ENCODE measurements around the gene MAL. TPM values are rescaled to one million over a fixed set of nuclear protein-coding genes. Genes with fewer than 3 reads are reported as not detected.

Gene MAL
- total RNA-seq, 1 donor from 2014 or later: 272 TPM

GRCh38 chr2:94990956-94991355 lies 34.6 kb upstream of the MAL start:
- intact Hi-C loops (cut with micrococcal nuclease): no loop called here
- Mint-ChIP-seq H3K27ac (no peak overlapping the region), H3K4me3 (no peak overlapping the region), H3K36me3 (ENCODE audit: low read depth) (no peaks in the 10 kb centered on the region), H3K27me3 (ENCODE audit: insufficient read depth) (peaks cover 8% of the 10 kb centered on the region), H3K4me1 (ENCODE audit: low read depth) (no peaks in the 10 kb centered on the region), H3K9me3 (no peaks in the 10 kb centered on the region)
- DNase-seq (ENCODE audit: low spot score): no peak

- Mint-ChIP-seq H3K27ac (no peak overlapping the region), H3K27me3 (ENCODE audit: insufficient read depth) (peaks cover 14% of the 10 kb centered on the region), H3K36me3 (ENCODE audit: low read depth) (no peaks in the 10 kb centered on the region), H3K9me3 (no peaks in the 10 kb centered on the region), H3K4me1 (ENCODE audit: low read depth) (no peaks in the 10 kb centered on the region), H3K4me3 (no peak overlapping the region)
- no peak for DNase-seq (ENCODE audit: low spot score)
- intact Hi-C loops (cut with micrococcal nuclease): no loop called here
These were observed 33.1 kb upstream of the MAL start for GRCh38 chr2:94992360-94992759.

GRCh38 chr2:94993176-94994062 lies 32.1 kb upstream of the MAL start:
- H3K27me3 Mint-ChIP-seq (ENCODE audit: insufficient read depth): peaks cover 19% of the 10 kb centered on the region
- no peak overlapping the region for H3K27ac Mint-ChIP-seq
- H3K9me3 Mint-ChIP-seq: no peaks in the 10 kb centered on the region
- H3K36me3 Mint-ChIP-seq (ENCODE audit: low read depth): no peaks in the 10 kb centered on the region
- H3K4me3 Mint-ChIP-seq: no peak overlapping the region
- no peaks in the 10 kb centered on the region for H3K4me1 Mint-ChIP-seq (ENCODE audit: low read depth)
- DNase-seq (ENCODE audit: low spot score): no peak
- intact Hi-C loops (cut with micrococcal nuclease): no loop called here

- H3K9me3 Mint-ChIP-seq: no peaks in the 10 kb centered on the region
- intact Hi-C loops (cut with micrococcal nuclease): no loop called here
- no peak overlapping the region for H3K27ac Mint-ChIP-seq
- no peak overlapping the region for H3K4me3 Mint-ChIP-seq
- H3K4me1 Mint-ChIP-seq (ENCODE audit: low read depth): no peaks in the 10 kb centered on the region
- DNase-seq (ENCODE audit: low spot score): no peak
- no peaks in the 10 kb centered on the region for H3K36me3 Mint-ChIP-seq (ENCODE audit: low read depth)
- peaks cover 22% of the 10 kb centered on the region for H3K27me3 Mint-ChIP-seq (ENCODE audit: insufficient read depth)
These were observed 31.2 kb upstream of the MAL start for GRCh38 chr2:94994063-94994913.

GRCh38 chr2:94994914-94995552 lies 30.5 kb upstream of the MAL start:
- DNase-seq (ENCODE audit: low spot score): no peak
- Mint-ChIP-seq H3K9me3 (no peaks in the 10 kb centered on the region), H3K36me3 (ENCODE audit: low read depth) (no peaks in the 10 kb centered on the region), H3K4me3 (no peak overlapping the region), H3K27me3 (ENCODE audit: insufficient read depth) (peaks cover 26% of the 10 kb centered on the region), H3K27ac (no peak overlapping the region), H3K4me1 (ENCODE audit: low read depth) (no peaks in the 10 kb centered on the region)
- intact Hi-C loops (cut with micrococcal nuclease): no loop called here

- DNase-seq (ENCODE audit: low spot score): no peak
- Mint-ChIP-seq H3K9me3 (no peaks in the 10 kb centered on the region), H3K36me3 (ENCODE audit: low read depth) (no peaks in the 10 kb centered on the region), H3K4me3 (no peak overlapping the region), H3K27ac (no peak overlapping the region), H3K27me3 (ENCODE audit: insufficient read depth) (peaks cover 24% of the 10 kb centered on the region), H3K4me1 (ENCODE audit: low read depth) (no peaks in the 10 kb centered on the region)
- intact Hi-C loops (cut with micrococcal nuclease): no loop called here
These were observed 29.8 kb upstream of the MAL start for GRCh38 chr2:94995553-94996304.

GRCh38 chr2:94996305-94997100 lies 29.0 kb upstream of the MAL start:
- Mint-ChIP-seq H3K27ac (no peak overlapping the region), H3K9me3 (no peaks in the 10 kb centered on the region), H3K36me3 (ENCODE audit: low read depth) (no peaks in the 10 kb centered on the region), H3K4me3 (no peak overlapping the region), H3K4me1 (ENCODE audit: low read depth) (no peaks in the 10 kb centered on the region), H3K27me3 (ENCODE audit: insufficient read depth) (peaks cover 24% of the 10 kb centered on the region)
- no peak for DNase-seq (ENCODE audit: low spot score)
- intact Hi-C loops (cut with micrococcal nuclease): no loop called here

- Mint-ChIP-seq H3K9me3 (no peaks in the 10 kb centered on the region), H3K27me3 (ENCODE audit: insufficient read depth) (peaks cover 24% of the 10 kb centered on the region), H3K36me3 (ENCODE audit: low read depth) (no peaks in the 10 kb centered on the region), H3K4me3 (no peak overlapping the region), H3K4me1 (ENCODE audit: low read depth) (no peaks in the 10 kb centered on the region), H3K27ac (no peak overlapping the region)
- intact Hi-C loops (cut with micrococcal nuclease): no loop called here
- DNase-seq (ENCODE audit: low spot score): no peak
These were observed 27.3 kb upstream of the MAL start for GRCh38 chr2:94997981-94998930.

GRCh38 chr2:94999431-94999883 lies 26.1 kb upstream of the MAL start:
- peaks cover 28% of the 10 kb centered on the region for H3K27me3 Mint-ChIP-seq (ENCODE audit: insufficient read depth)
- H3K4me1 Mint-ChIP-seq (ENCODE audit: low read depth): no peaks in the 10 kb centered on the region
- H3K36me3 Mint-ChIP-seq (ENCODE audit: low read depth): no peaks in the 10 kb centered on the region
- H3K27ac Mint-ChIP-seq: no peak overlapping the region
- DNase-seq (ENCODE audit: low spot score): no peak
- no peak overlapping the region for H3K4me3 Mint-ChIP-seq
- intact Hi-C loops (cut with micrococcal nuclease): no loop called here
- no peaks in the 10 kb centered on the region for H3K9me3 Mint-ChIP-seq

GRCh38 chr2:95001051-95001562 lies 24.4 kb upstream of the MAL start:
- Mint-ChIP-seq H3K36me3 (ENCODE audit: low read depth) (no peaks in the 10 kb centered on the region), H3K27ac (no peak overlapping the region)
- intact Hi-C loops (cut with micrococcal nuclease): no loop called here

GRCh38 chr2:95001701-95002100 lies 23.8 kb upstream of the MAL start:
- H3K4me3 Mint-ChIP-seq: no peak overlapping the region

More at GRCh38 chr2:95001051-95001562, 24.4 kb upstream of the MAL start:
- no peak for DNase-seq (ENCODE audit: low spot score)
- Mint-ChIP-seq H3K4me3 (no peak overlapping the region), H3K4me1 (ENCODE audit: low read depth) (no peaks in the 10 kb centered on the region), H3K27me3 (ENCODE audit: insufficient read depth) (peaks cover 28% of the 10 kb centered on the region), H3K9me3 (no peaks in the 10 kb centered on the region)

More at GRCh38 chr2:95001701-95002100, 23.8 kb upstream of the MAL start:
- Mint-ChIP-seq H3K36me3 (ENCODE audit: low read depth) (no peaks in the 10 kb centered on the region), H3K27me3 (ENCODE audit: insufficient read depth) (peaks cover 28% of the 10 kb centered on the region), H3K27ac (no peak overlapping the region), H3K9me3 (no peaks in the 10 kb centered on the region), H3K4me1 (ENCODE audit: low read depth) (no peaks in the 10 kb centered on the region)
- no peak for DNase-seq (ENCODE audit: low spot score)
- intact Hi-C loops (cut with micrococcal nuclease): no loop called here

All from activated T-helper 1 cell treated with anti-CD3 and anti-CD28 coated beads, Interleukin-12 subunit alpha, Interleukin-12 subunit beta, Interleukin-2, Interleukin-4 antibody, amounts not matched to agents 30 ng/mL and 10 ng/mL and 1 ng/mL, durations not matched to agents 14 hours and 24 hours and 36 hours (primary cell).